Measurements from ENCODE around the gene UGT1A10.

UGT1A10 gene

GRCh38 chr2:233691443-233692433, 55.5 kb downstream of the UGT1A10 start:
- H3K4me1 ChIP-seq, result no peaks in the 10 kb centered on the region
- no peaks in the 10 kb centered on the region for H3K27me3 ChIP-seq (ENCODE audit: control insufficient read depth, insufficient read depth, low read length)
- no peak overlapping the region for H2AFZ ChIP-seq

GRCh38 chr2:233692648-233693047, 56.4 kb downstream of the UGT1A10 start, which contains the start of gene UGT1A6:
UGT1A6 (plus strand) TSS chr2:233692890; CDS start chr2:233693005, 115 bp downstream.
- Histone ChIP-seq H3K9ac (no peak within 1 kb of the TSS), H3K27me3 (ENCODE audit: control insufficient read depth, insufficient read depth, low read length) (no peaks in the 10 kb centered on the region), H3K27ac (no peak within 1 kb of the TSS), H3K9me3 (ENCODE audit: control insufficient read depth, low read length) (no peaks in the 10 kb centered on the region), H3K4me1 (no peaks in the 10 kb centered on the region), H3K4me2 (ENCODE audit: low read length) (no peak within 1 kb of the TSS), H3K79me2 (no peaks in the 10 kb centered on the region), H3K36me3 (ENCODE audit: control insufficient read depth, insufficient read depth, low read length) (no peaks in the 10 kb centered on the region), H2AFZ (no peak within 1 kb of the TSS), H3K4me3 (ENCODE audit: low read depth, low read length) (no peak within 1 kb of the TSS)
- no peak for TF ChIP-seq CTCF (IDR thresholded peaks at IDR 0.05)

More at GRCh38 chr2:233691443-233692433, 55.5 kb downstream of the UGT1A10 start:
- H3K27ac ChIP-seq, result no peak overlapping the region
- no peak overlapping the region for H3K4me2 ChIP-seq (ENCODE audit: low read length)
- no peak overlapping the region for H3K4me3 ChIP-seq (ENCODE audit: low read depth, low read length)
- no peaks in the 10 kb centered on the region for H3K79me2 ChIP-seq
- H3K9me3 ChIP-seq (ENCODE audit: control insufficient read depth, low read length), result no peaks in the 10 kb centered on the region
- no peak overlapping the region for H3K9ac ChIP-seq
- TF ChIP-seq CTCF (IDR thresholded peaks at IDR 0.05), result no peak
- H3K36me3 ChIP-seq (ENCODE audit: control insufficient read depth, insufficient read depth, low read length), result no peaks in the 10 kb centered on the region

GRCh38 chr2:233693963-233694362, 57.7 kb downstream of the UGT1A10 start:
- no peak overlapping the region for H3K4me3 ChIP-seq (ENCODE audit: low read depth, low read length)
- H3K27ac ChIP-seq, result no peak overlapping the region
- no peaks in the 10 kb centered on the region for H3K9me3 ChIP-seq (ENCODE audit: control insufficient read depth, low read length)
- no peak overlapping the region for H3K9ac ChIP-seq
- no peaks in the 10 kb centered on the region for H3K79me2 ChIP-seq
- H3K36me3 ChIP-seq (ENCODE audit: control insufficient read depth, insufficient read depth, low read length), result no peaks in the 10 kb centered on the region
- H2AFZ ChIP-seq, result no peak overlapping the region
- no peaks in the 10 kb centered on the region for H3K27me3 ChIP-seq (ENCODE audit: control insufficient read depth, insufficient read depth, low read length)
- TF ChIP-seq CTCF (IDR thresholded peaks at IDR 0.05), result no peak
- H3K4me1 ChIP-seq, result no peaks in the 10 kb centered on the region
- H3K4me2 ChIP-seq (ENCODE audit: low read length), result no peak overlapping the region

GRCh38 chr2:233698740-233699139, 62.5 kb downstream of the UGT1A10 start:
- TF ChIP-seq CTCF (IDR thresholded peaks at IDR 0.05), result no peak
- Histone ChIP-seq H3K4me1 (peaks cover 5% of the 10 kb centered on the region), H3K9me3 (ENCODE audit: control insufficient read depth, low read length) (no peaks in the 10 kb centered on the region), H3K9ac (no peak overlapping the region), H3K4me2 (ENCODE audit: low read length) (no peak overlapping the region), H3K4me3 (ENCODE audit: low read depth, low read length) (no peak overlapping the region), H2AFZ (no peak overlapping the region), H3K27me3 (ENCODE audit: control insufficient read depth, insufficient read depth, low read length) (no peaks in the 10 kb centered on the region), H3K36me3 (ENCODE audit: control insufficient read depth, insufficient read depth, low read length) (no peaks in the 10 kb centered on the region), H3K27ac (no peak overlapping the region), H3K79me2 (no peaks in the 10 kb centered on the region)
